Measurements from ENCODE around the gene VAV2.

VAV2 gene

GRCh38 chr9:133888809-133889491, 103.2 kb downstream of the VAV2 start:
- no peak for TF ChIP-seq CTCF (IDR thresholded peaks at IDR 0.05; ENCODE audit: low read depth, low read length, missing control alignments)
- H3K4me3 ChIP-seq (replicated peaks; ENCODE audit: low read depth, low read length): no peak overlapping the region
- no peak for DNase-seq (ENCODE audit: extremely low read depth, low read depth)

- no peak for DNase-seq (ENCODE audit: extremely low read depth, low read depth)
- TF ChIP-seq CTCF (IDR thresholded peaks at IDR 0.05; ENCODE audit: low read depth, low read length, missing control alignments): no peak
- H3K4me3 ChIP-seq (replicated peaks; ENCODE audit: low read depth, low read length): no peak overlapping the region
These were observed 103.9 kb downstream of the VAV2 start for GRCh38 chr9:133888048-133888808.

- no peak for TF ChIP-seq CTCF (IDR thresholded peaks at IDR 0.05; ENCODE audit: low read depth, low read length, missing control alignments)
- no peak overlapping the region for H3K4me3 ChIP-seq (replicated peaks; ENCODE audit: low read depth, low read length)
- DNase-seq (ENCODE audit: extremely low read depth, low read depth): no peak
These were observed 104.5 kb downstream of the VAV2 start for GRCh38 chr9:133887540-133888047.

- no peak for DNase-seq (ENCODE audit: extremely low read depth, low read depth)
- H3K4me3 ChIP-seq (replicated peaks; ENCODE audit: low read depth, low read length): no peak overlapping the region
- TF ChIP-seq CTCF (IDR thresholded peaks at IDR 0.05; ENCODE audit: low read depth, low read length, missing control alignments): no peak
These were observed 105.3 kb downstream of the VAV2 start for GRCh38 chr9:133886563-133887501.

GRCh38 chr9:133884907-133885744, 107.0 kb downstream of the VAV2 start:
- TF ChIP-seq CTCF (IDR thresholded peaks at IDR 0.05; ENCODE audit: low read depth, low read length, missing control alignments): no peak
- DNase-seq (ENCODE audit: extremely low read depth, low read depth): no peak
- no peak overlapping the region for H3K4me3 ChIP-seq (replicated peaks; ENCODE audit: low read depth, low read length)
